A549 (cell line): ENCODE results near the gene ZNF205. TPM values are rescaled to one million over a fixed set of nuclear protein-coding genes. Genes with fewer than 3 reads are reported as not detected.

Experiments used
- ATAC-seq, 2 experiments: fragments of 200-7000 bp in 1 of 2; fragments of >200 bp in 1 of 2; cut with Nextera tagmentation in 1 of 2; cut with Tn5 transposase in 1 of 2; 3 replicates each; pipeline versions ENCODE4 v1.8.0 to v1.9.1; 2018 to 2020; ENCODE audit warnings: mild to moderate bottlenecking in 1 of 2, moderate library complexity in 1 of 2
- CTCF ChIA-PET: fragments of 300-600 bp; sonication (Branson Sonifier 250); formaldehyde crosslinking; extraction: SDS; loops from one replicate; lab custom pipeline; 2021; ENCODE audit warnings: antibody characterized with exemption, inconsistent platforms; lab: Yijun Ruan, JAX
- POLR2A ChIA-PET: fragments of 350-600 bp; formaldehyde crosslinking; extraction: SDS; loops from one replicate; lab custom pipeline; 2021; ENCODE audit warnings: antibody characterized with exemption, inconsistent platforms; lab: Yijun Ruan, JAX
- DNase-seq, 2 experiments: peaks; one replicate each; pipeline versions ENCODE4 v3.0.0 to v3.0.0-alpha.2; 2011 to 2016; ENCODE audit warnings: low read depth in 1 of 2, low spot score in 1 of 2
- FAIRE-seq: peaks from 2 replicates; lab custom pipeline; 2011; peaks lifted over from hg19 to GRCh38; lab: Jason Lieb, UNC
- H3K27ac ChIP-seq, 2 experiments: fragments of >200 bp; sonication (Bioruptor Twin); formaldehyde crosslinking; 3 replicates each; pipeline ENCODE4 v1.5.1; 2016 to 2017
- H3K4me1 ChIP-seq: fragments of >200 bp; sonication (Bioruptor Twin); formaldehyde crosslinking; 3 replicates; pipeline ENCODE4 v1.6.1; 2016
- H3K4me2 ChIP-seq: fragments of >200 bp; sonication (Bioruptor Twin); formaldehyde crosslinking; 3 replicates; pipeline ENCODE4 v1.6.1; 2016
- H3K4me3 ChIP-seq: fragments of >200 bp; sonication (Bioruptor Twin); formaldehyde crosslinking; 3 replicates; pipeline ENCODE4 v1.5.1; 2016
- H3K9me3 ChIP-seq: fragments of >200 bp; sonication (Bioruptor Twin); formaldehyde crosslinking; 3 replicates; pipeline ENCODE4 v1.6.1; 2016
- BCL3 ChIP-seq: fragments of >200 bp; sonication (Bioruptor Twin); formaldehyde crosslinking; IDR thresholded peaks from 3 replicates; pipeline ENCODE4 v1.6.1; 2016
- BHLHE40 ChIP-seq: IDR thresholded peaks from 2 replicates; pipeline ENCODE4 v1.6.1; 2012; ENCODE audit warnings: low read depth, low read length, inconsistent platforms
- CHD2 ChIP-seq: fragments of 150-350 bp; IDR thresholded peaks from 2 replicates; pipeline ENCODE4 v1.6.1; 2014; ENCODE audit warnings: low read length; ENCODE audit not compliant: partially characterized antibody
- CHD4 ChIP-seq: fragments of 200-600 bp; sonication (generic); IDR thresholded peaks from 2 replicates; pipeline ENCODE4 v1.6.1; 2016; ENCODE audit warnings: antibody characterized with exemption, mild to moderate bottlenecking, borderline replicate concordance
- CTCF ChIP-seq: fragments of >200 bp; sonication (Bioruptor Twin); formaldehyde crosslinking; IDR thresholded peaks from 3 replicates; pipeline ENCODE4 v1.5.1; 2016
- EHMT2 ChIP-seq: fragments of 200-600 bp; sonication (generic); IDR thresholded peaks from 2 replicates; pipeline ENCODE4 v1.6.1; 2016; ENCODE audit warnings: antibody characterized with exemption, low read depth, mild to moderate bottlenecking, moderate library complexity
- ELK1 ChIP-seq: fragments of 150-350 bp; IDR thresholded peaks from 2 replicates; pipeline ENCODE4 v1.6.1; 2014; ENCODE audit warnings: low read depth, mild to moderate bottlenecking, low read length
- FOSL2 ChIP-seq, 2 experiments: fragments of 450-650 bp in 1 of 2; fragments of >200 bp in 1 of 2; sonication (Bioruptor Twin) in 1 of 2; formaldehyde crosslinking; IDR thresholded peaks; 2 replicates each; pipeline versions ENCODE4 v1.5.0 to v1.6.1; 2016 to 2020; ENCODE audit warnings: mild to moderate bottlenecking in 1 of 2, moderate library complexity in 1 of 2
- GATA3 ChIP-seq: IDR thresholded peaks from 2 replicates; pipeline ENCODE4 v1.6.1; 2012; ENCODE audit warnings: borderline replicate concordance
- HDAC2 ChIP-seq: fragments of 200-600 bp; sonication (generic); IDR thresholded peaks from 2 replicates; pipeline ENCODE4 v1.6.1; 2016
- HES2 ChIP-seq: fragments of >200 bp; sonication (Bioruptor Twin); formaldehyde crosslinking; IDR thresholded peaks from 2 replicates; pipeline ENCODE4 v1.6.1; 2016
- HOXB13 ChIP-seq: fragments of 250-450 bp; sonication (Bioruptor Pico); IDR thresholded peaks from 2 replicates; pipeline ENCODE4 v1.5.0; 2020; ENCODE audit warnings: low read depth, mild to moderate bottlenecking, moderate library complexity
- KDM5A ChIP-seq: fragments of 200-600 bp; sonication (generic); IDR thresholded peaks from 2 replicates; pipeline ENCODE4 v1.6.1; 2016; ENCODE audit warnings: antibody characterized with exemption, mild to moderate bottlenecking
- MAX ChIP-seq: IDR thresholded peaks from 2 replicates; pipeline ENCODE4 v1.6.1; 2012
- NFE2L2 ChIP-seq: fragments of 150-350 bp; conservative IDR thresholded peaks from 2 replicates; pipeline ENCODE4 v1.6.1; 2014; ENCODE audit warnings: low read length
- REST ChIP-seq: fragments of 200-600 bp; sonication (generic); IDR thresholded peaks from 2 replicates; pipeline ENCODE4 v1.6.1; 2016; ENCODE audit warnings: antibody characterized with exemption, mild to moderate bottlenecking, moderate library complexity
- RNF2 ChIP-seq: fragments of 200-600 bp; sonication (generic); IDR thresholded peaks from 2 replicates; pipeline ENCODE4 v1.6.1; 2016; ENCODE audit warnings: low read depth, mild to moderate bottlenecking, antibody characterized with exemption, moderate library complexity, borderline replicate concordance
- TP53 ChIP-seq: fragments of 250-450 bp; sonication (Bioruptor Pico); IDR thresholded peaks from 2 replicates; pipeline ENCODE4 v1.5.0; 2021; ENCODE audit warnings: mild to moderate bottlenecking, moderate library complexity
- ZFP36 ChIP-seq: fragments of 450-650 bp; IDR thresholded peaks from 2 replicates; pipeline ENCODE4 v1.6.1; 2014; ENCODE audit warnings: borderline replicate concordance; ENCODE audit not compliant: partially characterized antibody
- whole genome bisulfite sequencing: methylation state at CpG from one replicate; pipeline ENCODE4 v1.1.6; 2017; ENCODE audit errors: missing lambda C conversion rate; 5-methylcytosine and 5-hydroxymethylcytosine counted together
- polyA plus RNA-seq, 4 experiments: library from polyadenylated mRNA; depleted of rRNA in 3 of 4; stranded (reverse); fragments of >200 nt; fragmentation: RNase III in 1 of 4; extraction: RNeasy Plus Mini Kit Qiagen cat#74134 plus additional on column Dnase treatment in 1 of 4; gene quantifications; 2 replicates in 3 of 4; 3 replicates in 1 of 4; pipeline ENCODE4 v1.2.3, GENCODE V29; 2011 to 2017

Gene ZNF205
- polyA plus RNA-seq, 2 of the 4 experiments (the other 2 are of a cell fraction) = 4.3 to 9.6 TPM

GRCh38 chr16:3089717-3090592 is 22.4 kb upstream of the ZNF205 start:
- no peak for ATAC-seq
- H3K4me1 ChIP-seq = no peaks in the 10 kb centered on the region
- DNase-seq = no peak
- ChIA-PET CTCF (interaction anchor here (1.0 to 4.1 kb wide), 10 partner anchors 10 to 58 kb away, joined by 3 to 29 read pairs (median 4); partner anchors contain the start of gene IL32), POLR2A (no interaction called here)
- no peak overlapping the region for H3K4me2 ChIP-seq
- FAIRE-seq = no peak
- TF ChIP-seq BCL3 = no peak
- no peak for TF ChIP-seq HES2
- no peak for TF ChIP-seq CTCF
- no peak for TF ChIP-seq HOXB13 (CRISPR knock-in tag)
- no peak for TF ChIP-seq FOSL2 (IDR thresholded peaks at IDR 0.05)
- no peak for TF ChIP-seq FOSL2 (CRISPR knock-in tag; IDR thresholded peaks at IDR 0.05)
- no peak for TF ChIP-seq NFE2L2
- no peak for TF ChIP-seq TP53 (CRISPR knock-in tag)
- no peak for TF ChIP-seq GATA3
- no peak for TF ChIP-seq REST
- TF ChIP-seq CHD2 = no peak
- TF ChIP-seq MAX = no peak
- TF ChIP-seq ZFP36 = no peak
- WGBS = 90% methylated on average over 63 of the region's 81 CpGs
- H3K9me3 ChIP-seq = no peaks in the 10 kb centered on the region
- H3K27ac ChIP-seq = no peak overlapping the region
- no peak overlapping the region for H3K4me3 ChIP-seq

- no peak for DNase-seq
- Histone ChIP-seq H3K4me1 (peaks cover 7% of the 10 kb centered on the region; the same call in 2 of the 3 replicates), H3K4me2 (no peak overlapping the region), H3K9me3 (no peaks in the 10 kb centered on the region), H3K4me3 (no peak overlapping the region)
- POLR2A ChIA-PET = no interaction called here
- CTCF ChIA-PET = interaction anchor here (0.6 to 4.3 kb wide), 10 partner anchors 9 to 60 kb away, joined by 3 to 31 read pairs (median 4); partner anchors contain the start of gene IL32
- TF ChIP-seq EHMT2 (no peak), ELK1 (no peak), KDM5A (no peak), HDAC2 (no peak), RNF2 (no peak), CHD4 (no peak), BHLHE40 (no peak)
- TF ChIP-seq, all 56 proteins: peak for 0
- no peak for ATAC-seq
- 76% methylated on average over 8 of the region's 8 CpGs for WGBS
- H3K27ac ChIP-seq = no peak overlapping the region
- no peak for FAIRE-seq
Measured at GRCh38 chr16:3091551-3091950, 20.8 kb upstream of the ZNF205 start.
